Measurements from ENCODE around the gene CAB39L.

DNA sequence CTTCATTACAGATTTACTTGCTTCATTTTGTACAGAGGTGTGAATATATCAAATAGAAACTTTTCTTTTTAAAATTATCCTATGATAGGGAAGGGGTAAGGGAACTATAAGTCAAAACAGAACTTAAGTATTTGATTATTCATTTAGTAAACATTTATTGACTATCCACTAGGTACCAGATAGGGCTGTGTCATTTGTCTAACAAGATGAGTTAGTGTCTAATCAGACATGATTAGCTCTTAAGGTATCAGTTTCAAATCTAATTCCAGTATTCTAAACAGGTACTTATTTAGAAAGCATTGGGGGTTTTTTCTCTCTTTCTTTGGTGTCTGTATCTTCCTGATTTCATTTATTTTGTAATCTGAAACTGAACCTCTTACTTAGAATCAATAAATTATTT, 164.0 kb downstream of the CAB39L start:
- no peak for TF ChIP-seq TAF1 (IDR thresholded peaks at IDR 0.05; ENCODE audit: borderline replicate concordance, low read depth, low read length)
- TF ChIP-seq, protein P1, sequence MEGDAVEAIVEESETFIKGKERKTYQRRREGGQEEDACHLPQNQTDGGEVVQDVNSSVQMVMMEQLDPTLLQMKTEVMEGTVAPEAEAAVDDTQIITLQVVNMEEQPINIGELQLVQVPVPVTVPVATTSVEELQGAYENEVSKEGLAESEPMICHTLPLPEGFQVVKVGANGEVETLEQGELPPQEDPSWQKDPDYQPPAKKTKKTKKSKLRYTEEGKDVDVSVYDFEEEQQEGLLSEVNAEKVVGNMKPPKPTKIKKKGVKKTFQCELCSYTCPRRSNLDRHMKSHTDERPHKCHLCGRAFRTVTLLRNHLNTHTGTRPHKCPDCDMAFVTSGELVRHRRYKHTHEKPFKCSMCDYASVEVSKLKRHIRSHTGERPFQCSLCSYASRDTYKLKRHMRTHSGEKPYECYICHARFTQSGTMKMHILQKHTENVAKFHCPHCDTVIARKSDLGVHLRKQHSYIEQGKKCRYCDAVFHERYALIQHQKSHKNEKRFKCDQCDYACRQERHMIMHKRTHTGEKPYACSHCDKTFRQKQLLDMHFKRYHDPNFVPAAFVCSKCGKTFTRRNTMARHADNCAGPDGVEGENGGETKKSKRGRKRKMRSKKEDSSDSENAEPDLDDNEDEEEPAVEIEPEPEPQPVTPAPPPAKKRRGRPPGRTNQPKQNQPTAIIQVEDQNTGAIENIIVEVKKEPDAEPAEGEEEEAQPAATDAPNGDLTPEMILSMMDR (IDR thresholded peaks at IDR 0.05) = no peak
- TF ChIP-seq, protein P2, sequence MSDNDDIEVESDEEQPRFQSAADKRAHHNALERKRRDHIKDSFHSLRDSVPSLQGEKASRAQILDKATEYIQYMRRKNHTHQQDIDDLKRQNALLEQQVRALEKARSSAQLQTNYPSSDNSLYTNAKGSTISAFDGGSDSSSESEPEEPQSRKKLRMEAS (IDR thresholded peaks at IDR 0.05; ENCODE audit: low read depth) = no peak
- no peak for TF ChIP-seq POLR2AphosphoS5 (IDR thresholded peaks at IDR 0.05; ENCODE audit: low read depth, low read length)
- TF ChIP-seq YY1 (IDR thresholded peaks at IDR 0.05; ENCODE audit: low read depth) = no peak
